H9 (cell line): ENCODE measurements around the gene DGCR2. TPM values are rescaled to one million over a fixed set of nuclear protein-coding genes. Genes with fewer than 3 reads are reported as not detected.

Source experiments
- DNase-seq: peaks from one replicate; pipeline ENCODE4 v3.0.0-alpha.2; 2017
- H2AFZ ChIP-seq: one replicate; pipeline ENCODE4 v1.6.1; 2013; ENCODE audit warnings: mild to moderate bottlenecking, low read length, control low read depth, moderate library complexity
- H2AK5ac ChIP-seq: 2 replicates; pipeline ENCODE4 v1.6.1; 2013; ENCODE audit warnings: low read length, control low read depth, mixed read lengths; ENCODE audit not compliant: insufficient read length
- H2BK120ac ChIP-seq: one replicate; pipeline ENCODE4 v1.6.1; 2013; ENCODE audit warnings: low read depth, mild to moderate bottlenecking, low read length, control low read depth, inconsistent platforms; ENCODE audit not compliant: poor library complexity, severe bottlenecking
- H2BK12ac ChIP-seq: 2 replicates; pipeline ENCODE4 v1.6.1; 2013; ENCODE audit warnings: low read length, control low read depth, mixed read lengths, low read depth; ENCODE audit not compliant: insufficient read length
- H2BK15ac ChIP-seq: 2 replicates; pipeline ENCODE4 v1.6.1; 2013; ENCODE audit warnings: low read depth, low read length, control low read depth
- H2BK20ac ChIP-seq: one replicate; pipeline ENCODE4 v1.6.1; 2013; ENCODE audit warnings: low read depth, mild to moderate bottlenecking, low read length, control low read depth, inconsistent platforms; ENCODE audit not compliant: poor library complexity, severe bottlenecking
- H2BK5ac ChIP-seq: 2 replicates; pipeline ENCODE4 v1.6.1; 2013; ENCODE audit warnings: low read length, control low read depth, mixed read lengths; ENCODE audit not compliant: insufficient read length
- H3K14ac ChIP-seq: 2 replicates; pipeline ENCODE4 v1.6.1; 2013; ENCODE audit warnings: low read length, control low read depth; ENCODE audit not compliant: insufficient read depth
- H3K18ac ChIP-seq: 2 replicates; pipeline ENCODE4 v1.6.1; 2013; ENCODE audit warnings: low read depth, mild to moderate bottlenecking, mixed read lengths, low read length, control low read depth; ENCODE audit not compliant: insufficient read length
- H3K23ac ChIP-seq: 2 replicates; pipeline ENCODE4 v1.6.1; 2013; ENCODE audit warnings: low read length, control low read depth, mixed read lengths, low read depth; ENCODE audit not compliant: insufficient read length
- H3K23me2 ChIP-seq: 2 replicates; pipeline ENCODE4 v1.6.1; 2013; ENCODE audit warnings: low read depth, mild to moderate bottlenecking, mixed read lengths, low read length, control low read depth; ENCODE audit not compliant: insufficient read length, poor library complexity, severe bottlenecking
- H3K27ac ChIP-seq: 2 replicates; pipeline ENCODE4 v1.5.1; 2013; ENCODE audit warnings: low read length, control low read depth, mixed read lengths, low read depth; ENCODE audit not compliant: insufficient read length
- H3K27me3 ChIP-seq: 2 replicates; pipeline ENCODE4 v1.6.1; 2013; ENCODE audit warnings: low read length, control low read depth, inconsistent platforms; ENCODE audit not compliant: insufficient read depth
- H3K4ac ChIP-seq: 2 replicates; pipeline ENCODE4 v1.6.1; 2013; ENCODE audit warnings: low read depth, mild to moderate bottlenecking, control low read depth, inconsistent platforms, low read length, moderate library complexity
- H3K4me1 ChIP-seq: 2 replicates; pipeline ENCODE4 v1.6.1; 2013; ENCODE audit warnings: low read length, control low read depth, inconsistent platforms; ENCODE audit not compliant: insufficient read depth
- H3K4me2 ChIP-seq: 2 replicates; pipeline ENCODE4 v1.6.1; 2013; ENCODE audit warnings: low read length, control low read depth, mixed read lengths; ENCODE audit not compliant: insufficient read length, insufficient read depth
- H3K56ac ChIP-seq: 2 replicates; pipeline ENCODE4 v1.6.1; 2013; ENCODE audit warnings: low read depth, mild to moderate bottlenecking, mixed read lengths, low read length, control low read depth; ENCODE audit not compliant: insufficient read length
- H3K79me1 ChIP-seq: 2 replicates; pipeline ENCODE4 v1.6.1; 2013; ENCODE audit warnings: low read depth, mild to moderate bottlenecking, moderate library complexity, low read length, control low read depth, inconsistent platforms; ENCODE audit not compliant: insufficient read depth, poor library complexity, severe bottlenecking
- H3K79me2 ChIP-seq: 2 replicates; pipeline ENCODE4 v1.6.1; 2013; ENCODE audit warnings: low read length, control low read depth, inconsistent platforms; ENCODE audit not compliant: insufficient read depth
- H3K9ac ChIP-seq: 2 replicates; pipeline ENCODE4 v1.6.1; 2013; ENCODE audit warnings: low read length, control low read depth, mixed read lengths; ENCODE audit not compliant: insufficient read length; ENCODE audit errors: extremely low read depth
- H3K9me3 ChIP-seq: one replicate; pipeline ENCODE4 v1.6.1; 2013; ENCODE audit warnings: low read depth, low read length, inconsistent platforms; ENCODE audit not compliant: control insufficient read depth
- H3T11ph ChIP-seq: one replicate; pipeline ENCODE4 v1.6.1; 2013; ENCODE audit warnings: mild to moderate bottlenecking, low read length, control low read depth, inconsistent platforms
- H4K20me1 ChIP-seq: one replicate; pipeline ENCODE4 v1.6.1; 2013; ENCODE audit not compliant: control insufficient read depth, insufficient read length, insufficient read depth
- H4K5ac ChIP-seq: 2 replicates; pipeline ENCODE4 v1.6.1; 2013; ENCODE audit warnings: low read depth, mild to moderate bottlenecking, mixed read lengths, low read length, control low read depth; ENCODE audit not compliant: insufficient read length
- H4K8ac ChIP-seq: replicated peaks from 2 replicates; pipeline ENCODE4 v1.6.1; 2013; ENCODE audit warnings: low read length, control low read depth, mixed read lengths, low read depth; ENCODE audit not compliant: insufficient read length
- H4K91ac ChIP-seq: 2 replicates; pipeline ENCODE4 v1.6.1; 2013; ENCODE audit warnings: low read depth, mild to moderate bottlenecking, moderate library complexity, mixed read lengths, low read length, control low read depth; ENCODE audit not compliant: insufficient read length
- H3K27ac Mint-ChIP-seq, 3 experiments: 2 replicates in 2 of 3; 3 replicates in 1 of 3; pipeline ENCODE4 v1.8.0; 2020 to 2021; ENCODE audit warnings: mixed read lengths in 3 of 3, mild to moderate bottlenecking in 1 of 3, moderate library complexity in 1 of 3
- H3K27me3 Mint-ChIP-seq: 2 replicates; pipeline ENCODE4 v1.8.0; 2021; ENCODE audit warnings: low read depth, mild to moderate bottlenecking, moderate library complexity, mixed read lengths
- H3K36me3 Mint-ChIP-seq, 3 experiments: 2 replicates in 2 of 3; 3 replicates in 1 of 3; pipeline ENCODE4 v1.8.0; 2020 to 2021; ENCODE audit warnings: low read depth in 3 of 3, mixed read lengths in 3 of 3; ENCODE audit not compliant: insufficient read depth in 1 of 3
- H3K4me1 Mint-ChIP-seq, 2 experiments: 2 replicates each; pipeline ENCODE4 v1.8.0; 2020; ENCODE audit warnings: mixed read lengths in 2 of 2
- H3K4me3 Mint-ChIP-seq, 2 experiments: 2 replicates in 1 of 2; 3 replicates in 1 of 2; pipeline ENCODE4 v1.8.0; 2020 to 2021; ENCODE audit warnings: mild to moderate bottlenecking in 2 of 2, mixed read lengths in 2 of 2, moderate library complexity in 1 of 2
- H3K9me3 Mint-ChIP-seq, 2 experiments: 2 replicates in 1 of 2; 3 replicates in 1 of 2; pipeline ENCODE4 v1.8.0; 2020; ENCODE audit warnings: mild to moderate bottlenecking in 2 of 2, mixed read lengths in 2 of 2, moderate library complexity in 1 of 2
- CTCF ChIP-seq: fragments of 200-600 bp; sonication (generic); conservative IDR thresholded peaks from 3 replicates; pipeline ENCODE4 v1.8.0; 2021; ENCODE audit warnings: antibody characterized with exemption, mild to moderate bottlenecking
- WGBS: extraction: QIAGEN DNeasy Blood & Tissue Kit; methylation state at CpG from one replicate; pipeline ENCODE4 v1.1.7; 2013; ENCODE audit warnings: missing lambda C conversion rate, low lambda C conversion rate, mixed read lengths; ENCODE audit not compliant: insufficient read length; ENCODE audit errors: extremely low coverage; 5-methylcytosine and 5-hydroxymethylcytosine counted together
- total RNA-seq: library from RNA; stranded (reverse); gene quantifications from 2 replicates; pipeline ENCODE4 v1.2.1, GENCODE V29; 2021

DGCR2 gene
- total RNA-seq, 1 experiment from 2014 or later: 47.2 TPM

DNA sequence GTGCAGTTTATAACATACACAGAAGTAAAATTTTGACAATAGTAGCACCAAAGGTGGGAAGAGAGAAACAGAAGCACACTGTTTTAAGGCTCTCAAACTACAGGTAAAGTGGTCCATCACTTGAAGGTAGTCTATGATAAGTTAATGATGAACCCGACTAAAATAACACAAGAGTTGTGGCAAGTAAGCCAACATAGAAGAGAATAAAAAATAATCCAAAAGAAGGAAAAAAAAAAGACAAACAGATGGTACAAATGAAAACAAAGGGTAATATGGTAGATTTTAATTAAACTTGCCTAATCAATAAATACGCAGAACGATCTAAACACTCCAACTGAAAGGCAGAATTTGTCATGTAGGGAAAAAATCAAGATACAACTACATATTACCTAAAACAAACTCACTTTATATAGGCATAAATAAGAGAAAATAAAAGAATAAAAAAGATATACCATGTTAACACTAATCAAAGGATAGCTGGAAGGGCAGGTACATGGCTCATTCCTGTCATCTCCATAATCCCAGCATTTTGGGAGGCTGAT is 31.6 kb downstream of the DGCR2 start:
- no peaks in the 10 kb centered on the region for H3K4me1 ChIP-seq
- peaks cover 4 to 6% of the 10 kb centered on the region in 2 experiments for H3K4me1 Mint-ChIP-seq
- H3K18ac ChIP-seq: no peak overlapping the region
- H3K23ac ChIP-seq: no peak overlapping the region
- H2AFZ ChIP-seq: no peak overlapping the region
- H3K4ac ChIP-seq: no peak overlapping the region
- DNase-seq: no peak
- no peak overlapping the region for H2BK15ac ChIP-seq
- H3K9ac ChIP-seq: no peak overlapping the region
- no CpG with 5 or more reads among the region's 3 CpGs for WGBS
- TF ChIP-seq CTCF: no peak
- H4K91ac ChIP-seq: no peak overlapping the region
- H3K27ac ChIP-seq: no peak overlapping the region
- H3K9me3 Mint-ChIP-seq: no peaks in the 10 kb centered on the region
- no peak overlapping the region for H3K14ac ChIP-seq
- H3K79me2 ChIP-seq: no peaks in the 10 kb centered on the region
- no peaks in the 10 kb centered on the region for H4K20me1 ChIP-seq
- H3K23me2 ChIP-seq: no peaks in the 10 kb centered on the region
- no peak overlapping the region for H2BK5ac ChIP-seq
- H3K4me2 ChIP-seq: no peak overlapping the region
- H3K79me1 ChIP-seq: no peaks in the 10 kb centered on the region
- H4K5ac ChIP-seq: no peak overlapping the region
- no peak overlapping the region for H2BK12ac ChIP-seq
- no peaks in the 10 kb centered on the region for H3K9me3 ChIP-seq
- H3K36me3 Mint-ChIP-seq: peaks cover 6 to 16% (median 15%) of the 10 kb centered on the region in 3 experiments; a peak in 6 of 7 replicates
- no peak overlapping the region for H3T11ph ChIP-seq
- H4K8ac ChIP-seq: no peak overlapping the region
- H2AK5ac ChIP-seq: no peak overlapping the region
- no peak overlapping the region for H2BK120ac ChIP-seq
- no peaks in the 10 kb centered on the region for H3K27me3 ChIP-seq
- H3K27ac Mint-ChIP-seq: no peak overlapping the region
- H3K27me3 Mint-ChIP-seq: no peaks in the 10 kb centered on the region
- H3K56ac ChIP-seq: no peak overlapping the region
- no peak overlapping the region for H3K4me3 Mint-ChIP-seq
- no peak overlapping the region for H2BK20ac ChIP-seq
